CD4-positive, alpha-beta memory T cell (primary cell): ENCODE measurements around the gene ARAP1. TPM values are rescaled to one million over a fixed set of nuclear protein-coding genes. Genes with fewer than 3 reads are reported as not detected.

Experiments
- CTCF ChIA-PET: fragments of 350-600 bp; sonication (Branson Sonifier 250); formaldehyde crosslinking; loops from one replicate; lab custom pipeline; 2021; ENCODE audit warnings: inconsistent platforms; ENCODE audit not compliant: partially characterized antibody; lab: Charles Lee
- POLR2A ChIA-PET: fragments of 350-600 bp; sonication (Branson Sonifier 250); formaldehyde crosslinking; loops from one replicate; lab custom pipeline; 2021; ENCODE audit not compliant: partially characterized antibody; lab: Charles Lee
- DNase-seq, 5 donors: peaks; one replicate each; pipeline versions ENCODE4 v3.0.0 to v3.0.0-alpha.2; 2020 to 2022; ENCODE audit warnings: mixed read lengths in 1 of 5
- H3K27ac ChIP-seq: one replicate; pipeline ENCODE4 v1.7.0; 2013; ENCODE audit warnings: low read depth, low read length
- H3K27me3 ChIP-seq: 2 replicates; pipeline ENCODE4 v1.7.0; 2013; ENCODE audit warnings: mild to moderate bottlenecking, low read length, moderate library complexity; ENCODE audit not compliant: insufficient read depth
- H3K36me3 ChIP-seq: 2 replicates; pipeline ENCODE4 v1.7.0; 2013; ENCODE audit warnings: mild to moderate bottlenecking, low read length, moderate library complexity; ENCODE audit not compliant: insufficient read depth
- H3K4me1 ChIP-seq: 2 replicates; pipeline ENCODE4 v1.7.0; 2013; ENCODE audit warnings: mild to moderate bottlenecking, low read length, moderate library complexity; ENCODE audit not compliant: insufficient read depth
- H3K4me3 ChIP-seq, 2 donors: one replicate each; pipeline ENCODE4 v1.7.0; 2013; ENCODE audit warnings: low read length in 2 of 2, mild to moderate bottlenecking in 1 of 2
- H3K9me3 ChIP-seq, 2 donors: one replicate each; pipeline ENCODE4 v1.7.0; 2013; ENCODE audit warnings: low read length in 2 of 2, control low read depth in 1 of 2; ENCODE audit not compliant: control insufficient read depth in 1 of 2
- H3K27ac Mint-ChIP-seq, 7 donors: one replicate each; pipeline ENCODE4 v1.8.0; 2020 to 2021; ENCODE audit warnings: mixed read lengths in 7 of 7, mild to moderate bottlenecking in 6 of 7, inconsistent platforms in 3 of 7, moderate library complexity in 3 of 7
- H3K27me3 Mint-ChIP-seq, 2 donors: one replicate each; pipeline ENCODE4 v1.8.0; 2020 to 2021; ENCODE audit warnings: mixed read lengths in 2 of 2
- H3K36me3 Mint-ChIP-seq, 2 donors: one replicate each; pipeline ENCODE4 v1.8.0; 2020 to 2021; ENCODE audit warnings: mixed read lengths in 2 of 2, inconsistent platforms in 1 of 2, mild to moderate bottlenecking in 1 of 2
- H3K4me1 Mint-ChIP-seq, 4 donors: one replicate each; pipeline ENCODE4 v1.8.0; 2020 to 2021; ENCODE audit warnings: mixed read lengths in 4 of 4, mild to moderate bottlenecking in 1 of 4
- H3K4me3 Mint-ChIP-seq, 8 donors: one replicate each; pipeline ENCODE4 v1.8.0; 2020 to 2021; ENCODE audit warnings: mixed read lengths in 8 of 8, mild to moderate bottlenecking in 7 of 8, moderate library complexity in 6 of 8, inconsistent platforms in 3 of 8
- H3K9me3 Mint-ChIP-seq, 8 donors: one replicate each; pipeline ENCODE4 v1.8.0; 2020 to 2021; ENCODE audit warnings: mixed read lengths in 8 of 8, mild to moderate bottlenecking in 5 of 8, inconsistent platforms in 3 of 8, moderate library complexity in 1 of 8
- intact Hi-C: fragments of 100-400 bp; cut with micrococcal nuclease; formaldehyde crosslinking; loops from one replicate; pipeline ENCODE4 v1.15.1; 2023
- polyA plus RNA-seq, 2 donors: library from polyadenylated mRNA; unstranded; fragments of 300-500 nt; fragmentation: Illumina TruSeq; gene quantifications; one replicate each; pipeline ENCODE4 v1.2.3, GENCODE V29; 2021
- total RNA-seq, 2 experiments: library from RNA; stranded (reverse); gene quantifications; one replicate each; pipeline ENCODE4 v1.2.3, GENCODE V29; 2021

Gene ARAP1
- total and polyA plus RNA-seq, 4 experiments from 2014 or later: 9.5 to 157 (median 90.1) TPM

- Histone ChIP-seq H3K27me3 (no peaks in the 10 kb centered on the region), H3K9me3 (no peaks in the 10 kb centered on the region), H3K4me3 (peak overlapping the region; percentile 82 to 98), H3K4me1 (peaks cover 60% of the 10 kb centered on the region), H3K36me3 (peaks cover 27% of the 10 kb centered on the region), H3K27ac (peak overlapping the region; percentile 80)
- peaks cover 3 to 40% of the 10 kb centered on the region in 2 donors for H3K36me3 Mint-ChIP-seq
- peak overlapping the region; percentile 93 to 99 (median 96) for H3K4me3 Mint-ChIP-seq
- no peak for DNase-seq
- peaks cover 46 to 86% (median 62%) of the 10 kb centered on the region in 4 donors for H3K4me1 Mint-ChIP-seq
- CTCF ChIA-PET: interaction anchor here (0.9 to 3.5 kb wide), 4 partner anchors 73 to 457 kb away, joined by 3 to 14 read pairs (median 4); partner anchors contain the start of gene STARD10
- H3K27ac Mint-ChIP-seq: peak overlapping the region; percentile 93 to 98 (median 96)
- POLR2A ChIA-PET: interaction anchor here (1.0 to 3.6 kb wide), 14 partner anchors 12 to 421 kb away, joined by 3 to 46 read pairs (median 6); partner anchors contain the start of genes ATG16L2, FCHSD2 and STARD10
- H3K9me3 Mint-ChIP-seq: peaks cover 0 to 7% (median 0%) of the 10 kb centered on the region in 8 donors
- peaks cover 0 to 1% of the 10 kb centered on the region in 2 donors for H3K27me3 Mint-ChIP-seq
- intact Hi-C loops: loop anchor here (5.0 to 10.0 kb wide), 2 partner anchors 34 to 424 kb away; partner anchors contain the start of gene FCHSD2
These were observed 30.9 kb downstream of the ARAP1 start for GRCh38 chr11:72721276-72721675.

DNA sequence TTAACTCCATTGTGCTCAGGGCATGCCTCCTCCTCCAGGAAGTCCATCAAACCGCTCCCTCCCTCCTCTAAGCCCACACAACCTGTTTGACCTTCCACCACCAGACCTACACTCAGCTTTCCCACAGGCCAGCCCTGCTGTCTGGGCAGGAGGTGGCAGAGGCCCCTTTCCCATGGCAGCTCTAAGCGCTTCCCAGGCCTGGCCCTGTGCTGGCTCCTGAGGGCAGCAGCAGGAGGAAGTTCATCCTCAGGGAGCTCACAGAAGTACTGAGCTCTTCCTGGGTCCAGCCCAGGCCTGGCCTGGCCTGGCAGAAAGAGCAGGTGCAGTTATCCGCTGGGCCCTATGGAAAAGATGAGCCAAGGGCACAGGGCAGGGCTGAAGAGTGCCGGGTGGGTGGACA lies 31.4 kb downstream of the ARAP1 start:
- POLR2A ChIA-PET: interaction anchor here (1.0 to 3.6 kb wide), 7 partner anchors 16 to 421 kb away, joined by 3 to 46 read pairs (median 9); partner anchors contain the start of genes ATG16L2, FCHSD2 and STARD10

DNA sequence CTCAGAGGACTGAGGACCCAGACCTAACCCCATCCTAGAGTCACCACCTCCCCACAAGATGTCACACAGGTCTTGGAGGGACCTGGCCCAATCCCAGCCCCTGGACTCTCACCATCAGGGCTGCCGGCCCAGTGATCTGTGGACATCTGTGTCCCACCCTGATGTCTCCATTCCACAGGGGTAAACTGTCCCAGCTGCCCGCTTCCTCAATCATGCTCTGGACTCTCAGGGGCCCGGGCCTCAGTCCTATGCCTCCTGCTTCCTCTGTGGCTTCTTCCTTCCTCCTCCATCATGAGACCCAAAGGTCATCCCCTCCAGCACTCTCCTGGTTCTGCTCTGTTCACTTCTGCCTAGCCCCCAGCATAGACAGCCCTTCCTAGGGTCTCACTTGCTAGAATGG lies 32.2 kb downstream of the ARAP1 start:
- peak in 1 of 5 donors; percentile 22 for DNase-seq
- H3K4me1 ChIP-seq: peaks cover 63% of the 10 kb centered on the region
- no peaks in the 10 kb centered on the region for H3K27me3 ChIP-seq
- H3K4me3 ChIP-seq: peak overlapping the region; percentile 82 to 98
- Mint-ChIP-seq H3K27ac (peak overlapping the region; percentile 83 to 98 (median 93)), H3K4me3 (peak overlapping the region; percentile 93 to 99 (median 96)), H3K36me3 (peaks cover 3 to 33% of the 10 kb centered on the region in 2 donors), H3K4me1 (peaks cover 46 to 88% (median 59%) of the 10 kb centered on the region in 4 donors), H3K27me3 (no peaks in the 10 kb centered on the region), H3K9me3 (peaks cover 0 to 1% (median 0%) of the 10 kb centered on the region in 8 donors)
- no peaks in the 10 kb centered on the region for H3K9me3 ChIP-seq
- peak overlapping the region; percentile 80 for H3K27ac ChIP-seq
- H3K36me3 ChIP-seq: peaks cover 31% of the 10 kb centered on the region
- intact Hi-C loops: loop anchor here (5.0 to 10.0 kb wide), 2 partner anchors 33 to 425 kb away; partner anchors contain the start of gene FCHSD2
- CTCF ChIA-PET: interaction anchor here (0.7 to 1.9 kb wide), 3 partner anchors 73 to 249 kb away, joined by 3 to 4 read pairs (median 4); partner anchors contain the start of gene STARD10
- POLR2A ChIA-PET: interaction anchor here (1.2 kb wide), 1 partner anchor 33 kb away, joined by 3 read pairs; no protein-coding TSS in a partner anchor

More for the DNA sequence above, 31.4 kb downstream of the ARAP1 start:
- H3K27ac Mint-ChIP-seq: peak overlapping the region in 6 of 7 donors; percentile 93 to 98 (median 96)
- Histone ChIP-seq H3K4me1 (peaks cover 62% of the 10 kb centered on the region), H3K9me3 (no peaks in the 10 kb centered on the region), H3K27me3 (no peaks in the 10 kb centered on the region), H3K27ac (peak overlapping the region; percentile 80), H3K4me3 (peak overlapping the region; percentile 82 to 98), H3K36me3 (peaks cover 29% of the 10 kb centered on the region)
- peaks cover 0 to 1% of the 10 kb centered on the region in 2 donors for H3K27me3 Mint-ChIP-seq
- intact Hi-C loops: loop anchor here (5.0 to 10.0 kb wide), 2 partner anchors 33 to 424 kb away; partner anchors contain the start of gene FCHSD2
- H3K9me3 Mint-ChIP-seq: peaks cover 0 to 7% (median 0%) of the 10 kb centered on the region in 8 donors
- peaks cover 3 to 40% of the 10 kb centered on the region in 2 donors for H3K36me3 Mint-ChIP-seq
- DNase-seq: no peak
- CTCF ChIA-PET: interaction anchor here (0.7 to 3.5 kb wide), 5 partner anchors 73 to 458 kb away, joined by 3 to 14 read pairs (median 3); partner anchors contain the start of gene STARD10
- peaks cover 49 to 89% (median 64%) of the 10 kb centered on the region in 4 donors for H3K4me1 Mint-ChIP-seq
- peak overlapping the region; percentile 93 to 99 (median 96) for H3K4me3 Mint-ChIP-seq

DNA sequence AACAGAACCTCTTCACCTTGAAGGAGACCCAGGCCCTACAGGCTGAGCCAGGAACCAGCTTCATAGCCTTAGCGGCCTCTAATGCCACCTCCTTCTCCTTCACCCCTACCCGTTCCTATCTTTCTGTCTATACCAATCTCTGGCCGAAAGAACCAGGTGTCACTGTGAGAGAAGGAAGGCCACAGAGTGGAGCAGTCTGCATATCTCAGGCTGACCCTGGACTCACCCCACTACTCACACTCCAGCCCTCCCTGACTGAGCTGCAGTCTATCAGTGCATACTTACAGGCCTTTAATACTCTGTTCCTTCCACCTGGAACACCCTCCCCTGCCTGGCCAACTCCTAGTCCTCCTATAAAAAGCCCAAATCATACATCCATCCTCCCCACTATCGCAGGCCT lies 32.7 kb downstream of the ARAP1 start:
- Histone ChIP-seq H3K4me1 (peaks cover 63% of the 10 kb centered on the region), H3K4me3 (peak overlapping the region in 1 of 2 donors; percentile 82), H3K27ac (peak overlapping the region; percentile 80), H3K27me3 (no peaks in the 10 kb centered on the region), H3K36me3 (peaks cover 35% of the 10 kb centered on the region), H3K9me3 (no peaks in the 10 kb centered on the region)
- peaks cover 49 to 88% (median 62%) of the 10 kb centered on the region in 4 donors for H3K4me1 Mint-ChIP-seq
- H3K27me3 Mint-ChIP-seq: no peaks in the 10 kb centered on the region
- ChIA-PET POLR2A (no interaction called here), CTCF (interaction anchor here (1.9 kb wide), 1 partner anchor 74 kb away, joined by 4 read pairs; no protein-coding TSS in a partner anchor)
- H3K9me3 Mint-ChIP-seq: no peaks in the 10 kb centered on the region
- H3K4me3 Mint-ChIP-seq: peak overlapping the region; percentile 28 to 99 (median 94)
- H3K27ac Mint-ChIP-seq: peak overlapping the region; percentile 37 to 98 (median 93)
- peak in 1 of 5 donors; percentile 5 for DNase-seq
- H3K36me3 Mint-ChIP-seq: peaks cover 3 to 38% of the 10 kb centered on the region in 2 donors
- intact Hi-C loops: no loop called here

GRCh38 chr11:72719144-72719543 lies 33.1 kb downstream of the ARAP1 start:
- Histone ChIP-seq H3K4me1 (peaks cover 65% of the 10 kb centered on the region), H3K27me3 (no peaks in the 10 kb centered on the region), H3K9me3 (no peaks in the 10 kb centered on the region), H3K36me3 (peaks cover 34% of the 10 kb centered on the region), H3K27ac (no peak overlapping the region), H3K4me3 (no peak overlapping the region)
- H3K27me3 Mint-ChIP-seq: no peaks in the 10 kb centered on the region
- POLR2A ChIA-PET: no interaction called here
- DNase-seq: no peak
- intact Hi-C loops: no loop called here
- H3K36me3 Mint-ChIP-seq: peaks cover 3 to 42% of the 10 kb centered on the region in 2 donors
- H3K27ac Mint-ChIP-seq: peak overlapping the region in 6 of 7 donors; percentile 55 to 98 (median 78)
- CTCF ChIA-PET: interaction anchor here (0.7 to 1.9 kb wide), 2 partner anchors 35 to 74 kb away, joined by 3 to 4 read pairs; no protein-coding TSS in a partner anchor
- peak overlapping the region; percentile 20 to 99 (median 93) for H3K4me3 Mint-ChIP-seq
- H3K9me3 Mint-ChIP-seq: no peaks in the 10 kb centered on the region
- H3K4me1 Mint-ChIP-seq: peaks cover 50 to 91% (median 65%) of the 10 kb centered on the region in 4 donors

DNA sequence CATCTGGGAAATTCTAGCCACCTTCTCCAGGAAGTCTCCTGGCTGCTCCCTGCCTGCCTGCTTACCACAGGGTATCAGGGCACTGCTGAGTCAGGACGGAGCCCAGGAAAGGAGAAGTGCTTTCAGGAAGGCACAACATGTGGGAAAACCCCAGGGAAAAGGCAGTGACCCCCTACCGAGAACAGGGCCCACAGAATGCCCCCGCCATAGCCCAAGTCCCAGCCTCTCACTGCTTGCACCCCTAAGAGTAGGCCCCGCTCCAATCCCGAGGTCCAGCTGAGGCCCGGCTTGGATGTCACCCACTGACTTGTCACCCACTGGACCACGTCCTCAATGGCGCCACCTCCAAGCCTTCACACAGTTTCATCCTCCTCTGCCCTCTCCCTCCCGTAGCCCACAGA lies 34.1 kb downstream of the ARAP1 start:
- Histone ChIP-seq H3K27ac (no peak overlapping the region), H3K4me3 (no peak overlapping the region), H3K4me1 (peaks cover 65% of the 10 kb centered on the region), H3K36me3 (peaks cover 36% of the 10 kb centered on the region), H3K27me3 (no peaks in the 10 kb centered on the region), H3K9me3 (no peaks in the 10 kb centered on the region)
- H3K9me3 Mint-ChIP-seq: no peaks in the 10 kb centered on the region
- H3K4me1 Mint-ChIP-seq: peaks cover 44 to 82% (median 59%) of the 10 kb centered on the region in 4 donors
- H3K27ac Mint-ChIP-seq: peak overlapping the region in 4 of 7 donors; percentile 10 to 93 (median 39)
- intact Hi-C loops: no loop called here
- H3K4me3 Mint-ChIP-seq: peak overlapping the region in 3 of 8 donors; percentile 25 to 62 (median 36)
- no peaks in the 10 kb centered on the region for H3K27me3 Mint-ChIP-seq
- ChIA-PET POLR2A (no interaction called here), CTCF (interaction anchor here (1.9 kb wide), 1 partner anchor 75 kb away, joined by 4 read pairs; no protein-coding TSS in a partner anchor)
- H3K36me3 Mint-ChIP-seq: peaks cover 3 to 43% of the 10 kb centered on the region in 2 donors
- DNase-seq: no peak
